HG03135 (cell line): ENCODE measurements around the gene CFB.
"Not testable (repeated sequence)": the region's sequence is repeated elsewhere in the genome, so short reads cannot be mapped to it uniquely, and the experiment has no call there.

ENCODE experiments used
- ATAC-seq: cut with Tn5 transposase; IDR thresholded peaks from one replicate; pipeline ENCODE4 v1.9.1; 2021; ENCODE audit warnings: mild to moderate bottlenecking, moderate library complexity; ENCODE audit not compliant: unreplicated experiment

The CFB gene

DNA sequence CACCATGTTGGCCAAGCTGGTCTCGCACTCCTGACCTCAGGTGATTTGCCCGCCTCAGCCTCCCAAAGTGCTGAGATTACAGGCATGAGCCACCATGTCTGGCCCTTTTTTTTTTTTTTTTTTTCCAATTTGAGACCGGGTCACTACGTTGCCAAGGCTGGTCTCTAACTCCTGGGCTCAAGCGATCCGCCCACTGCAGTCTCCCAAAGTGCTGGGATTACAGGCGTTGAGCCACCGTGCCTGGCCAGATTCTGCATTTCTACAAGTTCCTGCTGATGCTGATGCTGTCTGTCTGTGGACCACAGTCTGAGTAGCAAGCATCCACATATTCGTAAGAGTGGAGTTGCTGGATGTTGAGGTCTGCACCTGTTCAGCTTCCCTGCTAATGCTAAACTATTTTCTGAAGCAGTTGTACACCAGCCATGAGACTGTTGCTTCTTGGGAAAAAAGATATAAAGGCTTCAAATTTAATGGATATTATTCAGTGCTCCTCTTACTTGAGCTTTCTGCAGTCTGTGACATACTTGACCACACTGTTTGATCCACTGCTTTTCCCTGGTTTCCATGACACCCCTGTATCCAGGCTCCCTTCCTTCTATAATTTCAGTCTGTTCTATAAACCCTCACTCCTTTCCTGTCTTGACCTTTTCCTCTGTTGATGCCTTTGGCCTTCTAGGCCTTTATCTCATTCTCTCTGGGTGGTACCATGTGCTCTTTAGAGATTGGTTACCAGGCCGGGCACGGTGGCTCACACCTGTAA lies 33.9 kb upstream of the CFB start:
- ATAC-seq, result no peak

- no peak for ATAC-seq
Measured at GRCh38 chr6:31915351-31915750, 30.5 kb upstream of the CFB start.

DNA sequence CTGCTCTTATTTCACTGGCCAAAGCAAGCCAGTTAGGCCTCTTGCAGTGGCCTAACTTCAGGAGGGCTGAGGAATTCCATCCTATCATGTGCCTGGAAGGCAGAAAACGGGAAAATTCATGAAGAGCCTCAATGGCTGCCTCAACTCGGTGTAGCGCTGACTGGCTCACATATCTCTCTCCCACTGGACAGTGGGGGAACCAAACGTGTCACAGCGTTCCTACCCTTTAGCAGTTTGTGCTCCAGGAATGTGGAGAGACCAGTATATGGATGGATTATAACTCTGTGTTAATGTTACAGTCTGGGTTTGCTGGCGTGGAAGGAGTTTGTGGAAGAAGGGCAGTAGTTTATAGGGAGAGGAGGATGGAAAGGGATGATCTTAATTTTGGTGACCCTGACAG lies 30.1 kb upstream of the CFB start:
- no peak for ATAC-seq

- no peak for ATAC-seq
Measured at GRCh38 chr6:31918069-31918720, 27.7 kb upstream of the CFB start.

- no peak for ATAC-seq
Measured at GRCh38 chr6:31919624-31920303, 26.1 kb upstream of the CFB start.

GRCh38 chr6:31920811-31921210 lies 25.1 kb upstream of the CFB start:
- ATAC-seq, result no peak

DNA sequence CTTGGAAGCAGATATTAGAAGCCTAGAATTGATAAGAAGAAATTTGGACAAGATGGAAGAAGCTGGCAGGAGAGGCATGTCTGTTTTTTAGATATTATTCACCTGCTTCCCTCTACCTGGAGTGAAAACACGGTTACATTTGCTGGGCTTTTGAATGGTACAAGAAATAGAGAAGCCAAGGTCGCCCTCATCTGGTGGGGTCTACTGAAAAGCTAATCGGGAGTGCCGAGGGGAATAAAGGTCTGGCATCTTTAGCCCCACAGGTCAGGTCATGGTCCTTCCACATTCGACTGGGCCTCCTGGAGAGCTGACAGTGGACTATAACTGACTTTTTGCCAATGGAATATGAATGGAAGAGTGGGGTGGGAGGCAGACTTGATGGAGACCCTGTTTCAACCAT lies 23.0 kb upstream of the CFB start:
- ATAC-seq, result no peak

DNA sequence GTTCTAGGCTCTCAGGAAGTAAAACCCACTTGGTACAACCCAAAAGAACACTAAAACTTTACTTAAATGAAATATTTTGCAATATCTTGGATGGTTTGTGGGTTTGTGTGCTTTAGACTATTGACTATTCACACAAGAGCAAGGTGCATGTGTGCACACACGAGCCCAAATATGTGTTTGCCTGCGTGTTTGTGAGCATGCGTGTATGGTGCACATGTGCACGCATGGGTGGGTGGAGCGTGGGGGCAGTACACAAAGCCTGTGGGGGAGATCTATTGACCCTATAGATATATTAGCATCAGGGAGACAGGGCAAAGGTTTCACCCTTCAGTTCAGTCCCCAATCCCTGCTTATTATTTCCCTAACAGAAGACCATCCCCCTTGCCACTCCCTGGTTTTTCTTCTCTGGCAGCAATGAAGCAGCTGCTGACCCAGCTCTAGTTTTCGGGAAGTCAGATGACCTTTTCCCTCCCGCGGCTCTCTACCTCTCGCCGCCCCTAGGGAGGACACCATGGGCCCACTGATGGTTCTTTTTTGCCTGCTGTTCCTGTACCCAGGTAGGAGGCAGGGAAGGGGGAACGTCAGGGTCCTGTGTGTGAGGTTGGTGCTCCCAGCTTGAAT lies 18.5 kb upstream of the CFB start, which contains the start of gene C2:
Gene C2, plus strand, starts transcription at position 476 of the 621 bp plus-strand sequence. Its CDS starts 36 bp downstream, at position 512.
- ATAC-seq, result no peak

DNA sequence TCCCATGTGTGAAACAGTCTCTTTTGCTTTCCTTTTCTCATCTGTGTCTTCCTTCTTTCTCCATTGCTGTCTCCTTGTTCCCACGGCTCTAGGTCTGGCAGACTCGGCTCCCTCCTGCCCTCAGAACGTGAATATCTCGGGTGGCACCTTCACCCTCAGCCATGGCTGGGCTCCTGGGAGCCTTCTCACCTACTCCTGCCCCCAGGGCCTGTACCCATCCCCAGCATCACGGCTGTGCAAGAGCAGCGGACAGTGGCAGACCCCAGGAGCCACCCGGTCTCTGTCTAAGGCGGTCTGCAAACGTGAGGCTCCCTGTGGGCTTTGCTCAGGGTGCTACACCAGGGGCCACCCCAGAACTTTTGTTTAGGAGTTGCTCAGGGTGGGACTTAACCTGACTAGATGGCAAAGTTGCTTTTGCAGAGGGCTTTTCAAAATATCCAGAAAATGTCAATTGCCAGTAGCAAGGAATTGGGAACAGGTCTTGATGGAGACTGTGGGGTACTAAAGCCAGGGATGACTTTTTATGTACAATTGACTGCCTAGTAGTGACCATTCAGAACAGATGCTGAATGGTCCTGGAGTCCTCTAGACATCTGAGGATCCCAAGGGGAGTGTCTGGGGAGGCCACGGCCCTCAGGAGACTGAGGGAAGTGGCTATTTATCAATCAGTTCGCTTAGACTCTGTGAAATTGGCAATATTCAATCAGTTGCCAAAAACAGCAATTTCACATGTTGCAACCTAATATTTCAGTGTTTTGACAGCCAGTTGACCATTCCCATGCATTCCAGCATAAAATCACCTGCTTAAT lies 17.8 kb upstream of the CFB start:
- no peak for ATAC-seq

DNA sequence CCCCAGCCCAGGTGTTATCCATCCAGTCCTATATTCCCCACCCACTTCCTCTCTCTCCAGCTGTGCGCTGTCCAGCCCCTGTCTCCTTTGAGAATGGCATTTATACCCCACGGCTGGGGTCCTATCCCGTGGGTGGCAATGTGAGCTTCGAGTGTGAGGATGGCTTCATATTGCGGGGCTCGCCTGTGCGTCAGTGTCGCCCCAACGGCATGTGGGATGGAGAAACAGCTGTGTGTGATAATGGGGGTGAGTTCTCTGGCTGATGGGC lies 17.3 kb upstream of the CFB start:
- no peak for ATAC-seq

GRCh38 chr6:31930962-31931361 lies 14.9 kb upstream of the CFB start:
- ATAC-seq, result no peak

GRCh38 chr6:31932137-31932536 lies 13.8 kb upstream of the CFB start:
- not testable (repeated sequence) for ATAC-seq

- ATAC-seq, result no peak
Measured at GRCh38 chr6:31933537-31933936, 12.4 kb upstream of the CFB start.

DNA sequence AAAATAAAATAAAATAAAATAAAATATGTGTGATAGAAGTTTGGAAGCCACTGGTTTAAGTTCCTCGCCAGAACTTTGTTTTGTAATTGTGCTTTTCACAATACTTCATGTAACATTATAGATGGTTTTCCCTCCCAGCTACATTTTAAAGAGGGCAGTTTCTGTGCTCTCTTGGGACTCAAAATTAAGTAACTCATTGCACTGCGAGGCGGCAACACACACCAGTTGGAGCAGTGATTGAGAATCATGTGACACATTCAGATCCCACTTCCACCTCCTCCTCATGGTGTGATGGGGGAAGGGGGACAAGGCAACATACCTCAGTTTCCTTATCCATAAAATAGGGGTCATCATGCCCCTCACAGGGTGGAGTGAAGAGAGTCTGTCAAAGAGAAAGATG lies 10.9 kb upstream of the CFB start:
- ATAC-seq, result no peak

DNA sequence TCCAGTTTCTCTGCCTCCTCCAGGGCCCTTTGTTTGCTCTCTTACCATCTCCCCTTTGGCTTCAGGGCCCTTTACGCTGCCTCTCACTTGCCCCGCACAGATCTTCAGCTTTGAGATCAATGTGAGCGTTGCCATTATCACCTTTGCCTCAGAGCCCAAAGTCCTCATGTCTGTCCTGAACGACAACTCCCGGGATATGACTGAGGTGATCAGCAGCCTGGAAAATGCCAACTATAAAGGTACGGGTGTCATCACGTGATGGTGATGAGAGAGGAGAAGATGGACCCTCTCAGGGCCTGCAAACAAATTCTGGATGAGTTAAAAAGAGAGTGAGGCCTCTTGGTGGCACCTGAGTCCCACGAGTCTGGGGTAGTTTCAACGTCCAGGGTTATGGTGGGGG lies 10.1 kb upstream of the CFB start:
- no peak for ATAC-seq

- ATAC-seq, result no peak
Measured at GRCh38 chr6:31940256-31940664, 5.6 kb upstream of the CFB start.

- no peak for ATAC-seq
Measured at GRCh38 chr6:31943742-31944141, 2.2 kb upstream of the CFB start.

GRCh38 chr6:31945154-31945506 lies 765 bp upstream of the CFB start:
- ATAC-seq, result no peak

GRCh38 chr6:31946370-31946885 lies 533 bp downstream of the CFB start:
- ATAC-seq, result no peak

DNA sequence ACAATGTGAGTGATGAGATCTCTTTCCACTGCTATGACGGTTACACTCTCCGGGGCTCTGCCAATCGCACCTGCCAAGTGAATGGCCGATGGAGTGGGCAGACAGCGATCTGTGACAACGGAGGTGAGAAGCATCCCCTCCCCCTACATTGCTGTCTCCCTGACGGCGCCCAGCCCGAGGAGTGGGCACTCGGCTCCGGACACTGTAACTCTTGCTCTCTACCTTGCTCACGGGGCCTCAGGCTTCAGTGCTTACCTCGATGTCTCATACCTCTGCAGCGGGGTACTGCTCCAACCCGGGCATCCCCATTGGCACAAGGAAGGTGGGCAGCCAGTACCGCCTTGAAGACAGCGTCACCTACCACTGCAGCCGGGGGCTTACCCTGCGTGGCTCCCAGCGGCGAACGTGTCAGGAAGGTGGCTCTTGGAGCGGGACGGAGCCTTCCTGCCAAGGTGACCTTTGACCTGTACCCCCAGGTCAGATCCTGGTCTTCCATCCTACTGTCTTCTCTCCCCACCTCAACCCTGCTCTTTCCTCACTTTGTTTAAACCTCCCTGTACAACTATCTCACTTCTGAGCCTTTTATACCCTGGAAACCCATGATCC lies 1.3 kb downstream of the CFB start:
- no peak for ATAC-seq
